H1 (cell line): Measurements from ENCODE around the gene KLHL40. TPM values are rescaled to one million over a fixed set of nuclear protein-coding genes. Genes with fewer than 3 reads are reported as not detected.

Experiments used
- CTCF ChIA-PET: fragments of 300-600 bp; sonication (Branson Sonifier 250); formaldehyde crosslinking; loops from one replicate; lab custom pipeline; 2021; ENCODE audit not compliant: partially characterized antibody; lab: Charles Lee
- POLR2A ChIA-PET: fragments of 300-600 bp; sonication (Branson Sonifier 250); formaldehyde crosslinking; loops from one replicate; lab custom pipeline; 2021; ENCODE audit warnings: inconsistent platforms; ENCODE audit not compliant: partially characterized antibody; lab: Charles Lee
- DNase-seq, 2 experiments: peaks; one replicate each; pipeline versions ENCODE4 v3.0.0 to v3.0.0-alpha.2; 2010 to 2022; ENCODE audit warnings: low spot score in 2 of 2, low read depth in 1 of 2, mixed read lengths in 1 of 2
- FAIRE-seq: peaks from 2 replicates; lab custom pipeline; 2011; peaks lifted over from hg19 to GRCh38; lab: Jason Lieb, UNC
- H2AFZ ChIP-seq: 2 replicates; pipeline ENCODE4 v1.8.1; 2012; ENCODE audit warnings: low read length, inconsistent platforms
- H2AK5ac ChIP-seq: 2 replicates; pipeline ENCODE4 v1.6.1; 2013; ENCODE audit warnings: low read depth, low read length
- H2BK120ac ChIP-seq: replicated peaks from 2 replicates; pipeline ENCODE3; 2013; ENCODE audit warnings: low read depth, low read length, inconsistent platforms
- H2BK12ac ChIP-seq: 2 replicates; pipeline ENCODE4 v1.6.1; 2013; ENCODE audit warnings: low read depth, low read length
- H2BK15ac ChIP-seq: 2 replicates; pipeline ENCODE4 v1.6.1; 2013; ENCODE audit warnings: low read length
- H2BK20ac ChIP-seq: 2 replicates; pipeline ENCODE4 v1.6.1; 2013; ENCODE audit warnings: low read length
- H2BK5ac ChIP-seq: 2 replicates; pipeline ENCODE4 v1.6.1; 2013; ENCODE audit warnings: low read depth, low read length
- H3K14ac ChIP-seq: 2 replicates; pipeline ENCODE4 v1.6.1; 2013; ENCODE audit warnings: inconsistent platforms; ENCODE audit not compliant: insufficient read length
- H3K18ac ChIP-seq: 2 replicates; pipeline ENCODE4 v1.6.1; 2013; ENCODE audit warnings: low read length; ENCODE audit errors: extremely low read depth
- H3K23ac ChIP-seq: 2 replicates; pipeline ENCODE4 v1.6.1; 2013; ENCODE audit warnings: inconsistent platforms; ENCODE audit not compliant: insufficient read length
- H3K23me2 ChIP-seq: 2 replicates; pipeline ENCODE4 v1.6.1; 2013; ENCODE audit warnings: low read depth, low read length
- H3K27ac ChIP-seq: 2 replicates; pipeline ENCODE4 v1.6.1; 2011; ENCODE audit warnings: low read depth, low read length, inconsistent platforms
- H3K27me3 ChIP-seq, 4 experiments: replicated peaks in 1 of 4; 1 replicate in 1 of 4; 2 replicates in 3 of 4; pipeline versions ENCODE4 v1.6.1 to v1.8.1; 2011 to 2013; ENCODE audit warnings: low read length in 3 of 4, mild to moderate bottlenecking in 3 of 4, inconsistent platforms in 2 of 4, mixed read lengths in 2 of 4, moderate library complexity in 1 of 4; ENCODE audit not compliant: control insufficient read depth in 3 of 4, insufficient read depth in 3 of 4; ENCODE audit errors: extremely low read depth in 1 of 4
- H3K36me3 ChIP-seq, 4 experiments: 2 replicates each; pipeline versions ENCODE4 v1.6.1 to v1.8.1; 2011 to 2013; ENCODE audit warnings: mild to moderate bottlenecking in 4 of 4, low read length in 3 of 4, moderate library complexity in 2 of 4, control low read depth in 1 of 4, inconsistent platforms in 1 of 4; ENCODE audit not compliant: insufficient read depth in 4 of 4, control insufficient read depth in 2 of 4
- H3K4ac ChIP-seq: replicated peaks from 2 replicates; pipeline ENCODE3; 2013; ENCODE audit warnings: low read length, low read depth, mixed read lengths, inconsistent platforms; ENCODE audit not compliant: insufficient read length
- H3K4me1 ChIP-seq, 4 experiments: replicated peaks in 1 of 4; 1 replicate in 1 of 4; 2 replicates in 3 of 4; pipeline versions ENCODE4 v1.6.1 to v1.8.1; 2011 to 2013; ENCODE audit warnings: low read length in 3 of 4, inconsistent platforms in 2 of 4, mixed read lengths in 1 of 4; ENCODE audit not compliant: insufficient read depth in 4 of 4, control insufficient read depth in 3 of 4
- H3K4me2 ChIP-seq, 2 experiments: 2 replicates each; pipeline versions ENCODE4 v1.6.1 to v1.8.1; 2011 to 2013; ENCODE audit warnings: low read depth in 2 of 2, low read length in 2 of 2, control low read depth in 1 of 2, inconsistent platforms in 1 of 2, mild to moderate bottlenecking in 1 of 2; ENCODE audit not compliant: insufficient read depth in 1 of 2
- H3K4me3 ChIP-seq, 4 experiments: fragments of 200-600, 300-600 bp in 1 of 4; sonication (generic), shearing (Covaris generic), sonication (Bioruptor Twin) in 1 of 4; 2 replicates each; pipeline versions ENCODE4 v1.5.1 to v1.8.1; 2011 to 2016; ENCODE audit warnings: low read length in 4 of 4, low read depth in 3 of 4, control low read depth in 2 of 4, inconsistent platforms in 2 of 4, mild to moderate bottlenecking in 2 of 4, mixed read lengths in 1 of 4, moderate library complexity in 1 of 4; ENCODE audit not compliant: insufficient read depth in 2 of 4; ENCODE audit errors: extremely low read depth in 1 of 4
- H3K56ac ChIP-seq: replicated peaks from 2 replicates; pipeline ENCODE3; 2013; ENCODE audit warnings: low read depth, mild to moderate bottlenecking, mixed read lengths, low read length, inconsistent platforms; ENCODE audit not compliant: insufficient read length
- H3K79me1 ChIP-seq: 2 replicates; pipeline ENCODE4 v1.6.1; 2013; ENCODE audit warnings: low read depth, low read length, control low read depth
- H3K79me2 ChIP-seq, 2 experiments: 2 replicates each; pipeline versions ENCODE4 v1.6.1 to v1.8.1; 2012 to 2013; ENCODE audit warnings: low read length in 2 of 2, mild to moderate bottlenecking in 2 of 2, inconsistent platforms in 1 of 2; ENCODE audit not compliant: insufficient read depth in 2 of 2, control insufficient read depth in 1 of 2
- H3K9ac ChIP-seq, 4 experiments: replicated peaks in 1 of 4; 1 replicate in 1 of 4; 2 replicates in 3 of 4; pipeline versions ENCODE4 v1.6.1 to v1.8.1; 2011 to 2013; ENCODE audit warnings: low read depth in 3 of 4, low read length in 3 of 4, control low read depth in 2 of 4, mild to moderate bottlenecking in 2 of 4, moderate library complexity in 2 of 4, inconsistent platforms in 1 of 4; ENCODE audit errors: extremely low read depth in 1 of 4
- H3K9me3 ChIP-seq, 2 experiments: 2 replicates each; pipeline versions ENCODE4 v1.6.1 to v1.8.1; 2012 to 2013; ENCODE audit warnings: mild to moderate bottlenecking in 2 of 2, moderate library complexity in 2 of 2, control low read depth in 1 of 2, inconsistent platforms in 1 of 2, low read depth in 1 of 2, low read length in 1 of 2, mixed read lengths in 1 of 2; ENCODE audit not compliant: insufficient read depth in 2 of 2
- H4K20me1 ChIP-seq, 2 experiments: replicated peaks in 1 of 2; 2 replicates each; pipeline versions ENCODE3 to v1.8.1; 2011 to 2013; ENCODE audit warnings: inconsistent platforms in 2 of 2, low read length in 2 of 2, mild to moderate bottlenecking in 1 of 2; ENCODE audit not compliant: insufficient read depth in 2 of 2, control insufficient read depth in 1 of 2
- H4K5ac ChIP-seq: 2 replicates; pipeline ENCODE4 v1.6.1; 2013; ENCODE audit warnings: low read length, low read depth, mixed read lengths, inconsistent platforms; ENCODE audit not compliant: insufficient read length
- H4K8ac ChIP-seq: 2 replicates; pipeline ENCODE4 v1.8.0; 2013; ENCODE audit warnings: mild to moderate bottlenecking, moderate library complexity, low read length, inconsistent platforms; ENCODE audit not compliant: insufficient read depth; ENCODE audit errors: extremely low read depth
- H4K91ac ChIP-seq: replicated peaks from 2 replicates; pipeline ENCODE3; 2013; ENCODE audit warnings: low read length, mixed read lengths, inconsistent platforms; ENCODE audit not compliant: insufficient read length
- ASH2L ChIP-seq: fragments of 200-600, 300-600 bp; sonication (generic); IDR thresholded peaks from one replicate; pipeline ENCODE4 v1.7.1; 2017; ENCODE audit warnings: low read length
- CBX5 ChIP-seq: fragments of 300-800, 300-1000 bp; sonication (generic); IDR thresholded peaks from 2 replicates; pipeline ENCODE4 v1.7.1; 2016; ENCODE audit warnings: antibody characterized with exemption, low read length, low read depth
- CHD1 ChIP-seq: IDR thresholded peaks from 2 replicates; pipeline ENCODE4 v1.6.1; 2012; ENCODE audit warnings: low read depth, low read length, improper control_type of control experiment
- CREB1 ChIP-seq: IDR thresholded peaks from 2 replicates; pipeline ENCODE4 v1.6.1; 2012; ENCODE audit warnings: inconsistent platforms
- HDAC2 ChIP-seq, 2 experiments: fragments of 300-600 bp in 1 of 2; sonication (generic) in 1 of 2; IDR thresholded peaks; 2 replicates each; pipeline ENCODE4 v1.6.1; 2011 to 2012; ENCODE audit warnings: low read depth in 2 of 2, low read length in 2 of 2, mild to moderate bottlenecking in 2 of 2, moderate library complexity in 2 of 2, borderline replicate concordance in 1 of 2, inconsistent platforms in 1 of 2
- JUN ChIP-seq: IDR thresholded peaks from 2 replicates; pipeline ENCODE4 v1.6.1; 2011; ENCODE audit warnings: low read depth, mild to moderate bottlenecking, improper control_type of control experiment, low read length
- KDM4A ChIP-seq: IDR thresholded peaks from one replicate; pipeline ENCODE4 v1.7.1; 2012; ENCODE audit warnings: low read depth, mild to moderate bottlenecking, moderate library complexity, low read length, inconsistent platforms; ENCODE audit not compliant: severe bottlenecking
- POLR2AphosphoS5 ChIP-seq: IDR thresholded peaks from 2 replicates; pipeline ENCODE4 v1.6.1; 2011; ENCODE audit warnings: low read depth, low read length
- SAP30 ChIP-seq: fragments of 300-600 bp; sonication (generic); IDR thresholded peaks from 2 replicates; pipeline ENCODE4 v1.7.1; 2012; ENCODE audit warnings: low read length, moderate library complexity, mild to moderate bottlenecking, inconsistent platforms; ENCODE audit not compliant: insufficient read depth, insufficient replicate concordance
- SP4 ChIP-seq: IDR thresholded peaks from 2 replicates; pipeline ENCODE4 v1.6.1; 2012; ENCODE audit warnings: low read length, inconsistent platforms
- TAF7 ChIP-seq: optimal IDR thresholded peaks from 2 replicates; pipeline ENCODE3; 2011; ENCODE audit warnings: low read depth, mild to moderate bottlenecking, inconsistent platforms, low read length, moderate library complexity, borderline replicate concordance
- YY1 ChIP-seq: IDR thresholded peaks from 2 replicates; pipeline ENCODE4 v1.6.1; 2011; ENCODE audit warnings: low read depth, mild to moderate bottlenecking, low read length
- WGBS, 2 experiments: shearing (Covaris generic) in 1 of 2; methylation state at CpG; one replicate each; pipeline versions ENCODE4 v1.1.6 to v1.1.7; 2013 to 2015; ENCODE audit warnings: low lambda C conversion rate in 2 of 2, mixed read lengths in 2 of 2, inconsistent platforms in 1 of 2, low coverage in 1 of 2, missing lambda C conversion rate in 1 of 2; ENCODE audit not compliant: insufficient replicate concordance in 2 of 2, insufficient coverage in 1 of 2, insufficient read length in 1 of 2; ENCODE audit errors: extremely low coverage in 1 of 2, missing lambda C conversion rate in 1 of 2; 5-methylcytosine and 5-hydroxymethylcytosine counted together
- polyA plus RNA-seq, 7 experiments: library from polyadenylated mRNA; depleted of rRNA in 3 of 7; stranded (reverse) in 5 of 7; unstranded in 2 of 7; fragments of >200 nt in 5 of 7; fragments of 200-250 nt in 2 of 7; gene quantifications; 1 replicate in 5 of 7; 2 replicates in 1 of 7; 4 replicates in 1 of 7; pipeline versions ENCODE4 v1.2.1 to v1.2.3, GENCODE V29; 2011 to 2013; ENCODE audit warnings: missing spikeins in 2 of 7, mixed read lengths in 2 of 7
- total RNA-seq: library from RNA; stranded (reverse); fragmentation: NEBNext Ultra II Directional; extraction: Animal tissue kit (Norgen Biotek cat#: 25700); gene quantifications from 2 replicates; pipeline ENCODE4 v1.2.1, GENCODE V29; 2021
- TF ChIP-seq, protein P1 (sequence below): IDR thresholded peaks from 2 replicates; pipeline ENCODE4 v1.6.1; 2012; ENCODE audit warnings: inconsistent platforms

Gene KLHL40
- total and polyA plus RNA-seq, 2 of the 8 experiments (the other 6 are each of a cell fraction or from before 2014, with no cell fraction given): 0.02 TPM; not detected in 1

DNA sequence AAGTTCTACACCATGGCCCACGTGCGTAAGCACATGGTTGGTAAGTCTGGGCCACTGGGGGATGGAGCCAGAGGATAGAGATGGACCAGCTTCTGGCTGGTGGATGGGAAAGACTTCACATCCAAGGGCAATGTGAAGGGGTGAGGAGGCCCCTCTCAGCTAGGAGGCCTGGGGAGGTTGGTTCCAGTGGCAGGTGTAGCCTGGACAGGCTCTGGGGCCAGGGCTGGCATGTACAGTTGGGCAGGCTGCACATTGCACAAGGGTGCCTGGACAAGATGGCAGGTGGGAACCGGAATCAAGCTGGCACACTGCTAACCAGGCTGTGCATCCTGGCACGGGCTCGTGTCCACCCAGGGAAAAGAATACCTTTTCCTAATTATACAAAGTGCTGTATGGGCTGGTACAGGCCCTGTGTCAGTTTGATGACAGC lies 23.7 kb upstream of the KLHL40 start:
- CTCF ChIA-PET: interaction anchor here (0.6 to 7.0 kb wide), 22 partner anchors 8 to 511 kb away, joined by 3 to 54 read pairs (median 4); partner anchors contain the start of genes HHATL and KLHL40
- no peak overlapping the region for H3K9ac ChIP-seq
- no peak for DNase-seq

More for the DNA sequence above, 23.7 kb upstream of the KLHL40 start:
- no peak overlapping the region for H3K4me3 ChIP-seq
- WGBS, 2 experiments: 86% methylated on average over 5 of the region's 5 CpGs; no CpG with 5 or more reads in 1 of the 2 experiments
- H3K23ac ChIP-seq: no peak overlapping the region
- TF ChIP-seq CREB1 (no peak), JUN (no peak), ASH2L (no peak), HDAC2 (IDR thresholded peaks at IDR 0.05; ENCODE audit: borderline replicate concordance in 1 of 2, low read depth in 2 of 2, low read length in 2 of 2) (no peak), CHD1 (no peak), TAF7 (no peak), SP4 (no peak), KDM4A (no peak), CBX5 (no peak), POLR2AphosphoS5 (no peak), SAP30 (no peak), YY1 (no peak)
- TF ChIP-seq, protein P1, sequence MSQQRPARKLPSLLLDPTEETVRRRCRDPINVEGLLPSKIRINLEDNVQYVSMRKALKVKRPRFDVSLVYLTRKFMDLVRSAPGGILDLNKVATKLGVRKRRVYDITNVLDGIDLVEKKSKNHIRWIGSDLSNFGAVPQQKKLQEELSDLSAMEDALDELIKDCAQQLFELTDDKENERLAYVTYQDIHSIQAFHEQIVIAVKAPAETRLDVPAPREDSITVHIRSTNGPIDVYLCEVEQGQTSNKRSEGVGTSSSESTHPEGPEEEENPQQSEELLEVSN: no peak
- no peak overlapping the region for H3K56ac ChIP-seq
- H3K36me3 ChIP-seq: no peaks in the 10 kb centered on the region; a peak in 1 of 8 replicates
- no peak overlapping the region for H2BK12ac ChIP-seq
- no peak overlapping the region for H2AK5ac ChIP-seq
- H2BK20ac ChIP-seq: no peak overlapping the region
- H3K4ac ChIP-seq: no peak overlapping the region
- H4K91ac ChIP-seq: no peak overlapping the region
- H3K14ac ChIP-seq: no peak overlapping the region
- H4K20me1 ChIP-seq: peaks cover 0 to 4% of the 10 kb centered on the region in 2 experiments
- no peak overlapping the region for H2BK15ac ChIP-seq
- POLR2A ChIA-PET: interaction anchor here (0.9 to 1.4 kb wide), 4 partner anchors 9 to 85 kb away, joined by 3 to 4 read pairs (median 4); partner anchors contain the start of gene KLHL40
- no peak overlapping the region for H2AFZ ChIP-seq
- no peaks in the 10 kb centered on the region for H3K27me3 ChIP-seq
- H3K27ac ChIP-seq: no peak overlapping the region
- FAIRE-seq: no peak
- no peaks in the 10 kb centered on the region for H3K23me2 ChIP-seq
- no peak overlapping the region for H4K8ac ChIP-seq
- no peak overlapping the region for H3K4me2 ChIP-seq
- no peaks in the 10 kb centered on the region for H3K79me1 ChIP-seq
- H3K4me1 ChIP-seq: no peaks in the 10 kb centered on the region
- H3K79me2 ChIP-seq: no peaks in the 10 kb centered on the region
- H2BK5ac ChIP-seq: no peak overlapping the region
- H2BK120ac ChIP-seq: no peak overlapping the region
- no peak overlapping the region for H3K18ac ChIP-seq
- no peaks in the 10 kb centered on the region for H3K9me3 ChIP-seq
- no peak overlapping the region for H4K5ac ChIP-seq
